Endothelial cell of umbilical vein (primary cell): ENCODE measurements around the gene DYNC2H1. TPM values are rescaled to one million over a fixed set of nuclear protein-coding genes. Genes with fewer than 3 reads are reported as not detected.

Experiments used
- BruUV-seq: library from RNA; stranded (reverse); fragments of 400-500 nt; replicated peaks from 2 replicates; lab custom pipeline; 2021; lab: Mats Ljungman, UMichigan
- CTCF ChIA-PET: fragments of 300-600, 350-600 bp; sonication (Branson Sonifier 250); formaldehyde crosslinking; loops from one replicate; lab custom pipeline; 2021; ENCODE audit warnings: antibody characterized with exemption, inconsistent platforms; lab: Charles Lee
- POLR2A ChIA-PET: fragments of 300-600, 350-600 bp; sonication (Branson Sonifier 250); formaldehyde crosslinking; loops from one replicate; lab custom pipeline; 2021; ENCODE audit warnings: antibody characterized with exemption, inconsistent platforms; lab: Charles Lee
- DNase-seq: peaks from one replicate; pipeline ENCODE4 v3.0.0-alpha.2; 2011; ENCODE audit warnings: low read depth, low spot score
- FAIRE-seq: peaks from 2 replicates; lab custom pipeline; 2011; peaks lifted over from hg19 to GRCh38; lab: Jason Lieb, UNC
- H2AFZ ChIP-seq: 2 replicates; pipeline ENCODE4 v1.6.0; 2012; ENCODE audit warnings: low read depth, low read length, control low read depth, inconsistent platforms
- H3K27ac ChIP-seq: 2 replicates; pipeline ENCODE4 v1.5.1; 2011; ENCODE audit warnings: low read depth, mild to moderate bottlenecking, control low read depth, low read length, moderate library complexity; ENCODE audit not compliant: insufficient read depth
- H3K27me3 ChIP-seq, 2 experiments: 2 replicates each; pipeline versions ENCODE4 v1.6.0 to v1.6.1; 2011; ENCODE audit warnings: low read length in 2 of 2, mixed read lengths in 1 of 2; ENCODE audit not compliant: control insufficient read depth in 2 of 2, insufficient read depth in 2 of 2
- H3K36me3 ChIP-seq, 2 experiments: 2 replicates in 1 of 2; 3 replicates in 1 of 2; pipeline ENCODE4 v1.5.1; 2011; ENCODE audit warnings: low read length in 2 of 2, mild to moderate bottlenecking in 1 of 2, moderate library complexity in 1 of 2; ENCODE audit not compliant: control insufficient read depth in 2 of 2, insufficient read depth in 2 of 2; ENCODE audit errors: extremely low read depth in 1 of 2
- H3K4me1 ChIP-seq: 3 replicates; pipeline ENCODE4 v1.5.1; 2011; ENCODE audit warnings: mild to moderate bottlenecking, low read length; ENCODE audit not compliant: control insufficient read depth, insufficient read depth; ENCODE audit errors: extremely low read depth
- H3K4me2 ChIP-seq: 2 replicates; pipeline ENCODE4 v1.6.1; 2011; ENCODE audit warnings: low read length, control low read depth, mixed read lengths; ENCODE audit not compliant: insufficient read depth
- H3K4me3 ChIP-seq, 3 experiments: fragments of 200-600 bp in 1 of 3; sonication (generic), shearing (Covaris generic) in 1 of 3; replicated peaks in 1 of 3; 2 replicates each; pipeline ENCODE4 v1.5.1; 2011 to 2016; ENCODE audit warnings: control low read depth in 3 of 3, low read length in 3 of 3, mild to moderate bottlenecking in 2 of 3, inconsistent platforms in 1 of 3, low read depth in 1 of 3, moderate library complexity in 1 of 3; ENCODE audit not compliant: insufficient read depth in 1 of 3
- H3K79me2 ChIP-seq: 2 replicates; pipeline ENCODE4 v1.6.0; 2012; ENCODE audit warnings: low read length, inconsistent platforms; ENCODE audit not compliant: control insufficient read depth, insufficient read depth
- H3K9ac ChIP-seq: replicated peaks from 2 replicates; pipeline ENCODE3; 2011; ENCODE audit warnings: low read length, control low read depth; ENCODE audit not compliant: insufficient read depth; ENCODE audit errors: extremely low read depth
- H3K9me1 ChIP-seq: replicated peaks from 3 replicates; pipeline ENCODE4 v1.6.0; 2011; ENCODE audit warnings: mild to moderate bottlenecking, low read length; ENCODE audit not compliant: control insufficient read depth, insufficient read depth; ENCODE audit errors: extremely low read depth
- H3K9me3 ChIP-seq: replicated peaks from 2 replicates; pipeline ENCODE4 v1.5.1; 2012; ENCODE audit warnings: low read length, inconsistent platforms; ENCODE audit not compliant: control insufficient read depth, insufficient read depth
- H4K20me1 ChIP-seq: replicated peaks from 2 replicates; pipeline ENCODE3; 2011; ENCODE audit warnings: mild to moderate bottlenecking, low read length; ENCODE audit not compliant: control insufficient read depth, insufficient read depth; ENCODE audit errors: extremely low read depth
- CTCF ChIP-seq, 2 donors: IDR thresholded peaks; 1 replicate in 1 of 2; 2 replicates in 1 of 2; pipeline ENCODE4 v1.5.1; 2011; ENCODE audit warnings: low read length in 2 of 2, mild to moderate bottlenecking in 2 of 2, moderate library complexity in 2 of 2, control low read depth in 1 of 2, inconsistent platforms in 1 of 2, low read depth in 1 of 2; ENCODE audit not compliant: insufficient read depth in 1 of 2; ENCODE audit errors: extremely low read depth in 1 of 2
- EZH2 ChIP-seq: IDR thresholded peaks from 2 replicates; pipeline ENCODE4 v1.6.1; 2012; ENCODE audit warnings: borderline replicate concordance, low read depth, mild to moderate bottlenecking, moderate library complexity, low read length, inconsistent platforms; ENCODE audit not compliant: severe bottlenecking
- FOS ChIP-seq: IDR thresholded peaks from 2 replicates; pipeline ENCODE4 v1.6.1; 2011; ENCODE audit warnings: mild to moderate bottlenecking, low read length, moderate library complexity, borderline replicate concordance; ENCODE audit not compliant: insufficient read depth
- GATA2 ChIP-seq: IDR thresholded peaks from 2 replicates; pipeline ENCODE4 v1.7.0; 2011; ENCODE audit warnings: low read depth, mild to moderate bottlenecking, moderate library complexity, mixed read lengths, low read length; ENCODE audit not compliant: insufficient read length, insufficient read depth
- JUN ChIP-seq: IDR thresholded peaks from 2 replicates; pipeline ENCODE4 v1.6.1; 2011; ENCODE audit warnings: borderline replicate concordance, low read depth; ENCODE audit not compliant: insufficient read length, insufficient read depth
- MAX ChIP-seq: IDR thresholded peaks from 2 replicates; pipeline ENCODE4 v1.6.1; 2011; ENCODE audit not compliant: insufficient read depth, insufficient read length
- MYC ChIP-seq: IDR thresholded peaks from one replicate; pipeline ENCODE4 v1.6.1; 2011; ENCODE audit warnings: mild to moderate bottlenecking, low read depth, low read length
- POLR2A ChIP-seq: IDR thresholded peaks from 2 replicates; pipeline ENCODE4 v1.6.1; 2012; ENCODE audit warnings: low read depth, mild to moderate bottlenecking, control low read depth, low read length
- POLR2AphosphoS5 ChIP-seq: IDR thresholded peaks from 2 replicates; pipeline ENCODE4 v1.6.1; 2012; ENCODE audit warnings: low read depth, mild to moderate bottlenecking, control low read depth, low read length, moderate library complexity; ENCODE audit not compliant: insufficient read depth
- dilution Hi-C: fragments of 300-500 bp; cut with MboI; formaldehyde crosslinking; loops from one replicate; pipeline ENCODE4 v1.15.0; 2019; ENCODE audit warnings: low sequenced_read_pairs; ENCODE audit not compliant: extremely low pct_ligation_motif_present
- intact Hi-C: fragments of 100-400 bp; cut with micrococcal nuclease; formaldehyde crosslinking; loops from one replicate; pipeline ENCODE4 v1.10.0; 2022
- polyA plus RNA-seq, 4 experiments: library from polyadenylated mRNA; depleted of rRNA in 3 of 4; stranded (reverse) in 3 of 4; unstranded in 1 of 4; fragments of >200 nt; gene quantifications; 2 replicates each; pipeline versions ENCODE4 v1.2.1 to v1.2.3, GENCODE V29; 2011 to 2012; ENCODE audit warnings: missing spikeins in 1 of 4
- total RNA-seq: library from RNA; stranded (reverse); gene quantifications from 2 replicates; pipeline ENCODE4 v1.2.3, GENCODE V29; 2021

The DYNC2H1 gene
- total and polyA plus RNA-seq, 2 donors (not counting 3 experiments of a cell fraction or from before 2014, with no cell fraction given) = 1.9 to 4.2 TPM

GRCh38 chr11:103480421-103480820 is 371.2 kb downstream of the DYNC2H1 start:
- Histone ChIP-seq H3K4me2 (no peak overlapping the region), H3K4me3 (no peak overlapping the region), H3K4me1 (no peaks in the 10 kb centered on the region), H3K9me3 (no peaks in the 10 kb centered on the region), H3K27me3 (no peaks in the 10 kb centered on the region), H3K9me1 (no peaks in the 10 kb centered on the region), H2AFZ (no peak overlapping the region), H3K36me3 (no peaks in the 10 kb centered on the region), H3K79me2 (no peaks in the 10 kb centered on the region), H3K9ac (no peak overlapping the region), H3K27ac (no peak overlapping the region), H4K20me1 (no peaks in the 10 kb centered on the region)
- ChIA-PET CTCF (interaction anchor here (1.8 kb wide), 1 partner anchor 11 kb away, joined by 4 read pairs; no protein-coding TSS in a partner anchor), POLR2A (no interaction called here)
- DNase-seq (no peak), FAIRE-seq (no peak)
- intact Hi-C loops (no loop called here), dilution Hi-C loops (no loop called here)
- BruUV-seq = no TSS peak
- TF ChIP-seq CTCF (IDR thresholded peaks at IDR 0.05; ENCODE audit: extremely low read depth in 1 of 2, insufficient read depth in 1 of 2, low read depth in 1 of 2, low read length in 2 of 2) (no peak), POLR2A (no peak), EZH2 (no peak), POLR2AphosphoS5 (no peak), GATA2 (no peak), MAX (no peak), JUN (no peak), FOS (no peak), MYC (no peak)
